HG03432 (cell line): Measurements from ENCODE around the gene NCOA1.
A peak's percentile ranks its signal among the peaks of the same experiment; 100 is the strongest.

Experiments
- ATAC-seq: cut with Tn5 transposase; IDR thresholded peaks from one replicate; pipeline ENCODE4 v1.9.1; 2021; ENCODE audit warnings: mild to moderate bottlenecking, moderate library complexity; ENCODE audit not compliant: unreplicated experiment

NCOA1 gene

DNA sequence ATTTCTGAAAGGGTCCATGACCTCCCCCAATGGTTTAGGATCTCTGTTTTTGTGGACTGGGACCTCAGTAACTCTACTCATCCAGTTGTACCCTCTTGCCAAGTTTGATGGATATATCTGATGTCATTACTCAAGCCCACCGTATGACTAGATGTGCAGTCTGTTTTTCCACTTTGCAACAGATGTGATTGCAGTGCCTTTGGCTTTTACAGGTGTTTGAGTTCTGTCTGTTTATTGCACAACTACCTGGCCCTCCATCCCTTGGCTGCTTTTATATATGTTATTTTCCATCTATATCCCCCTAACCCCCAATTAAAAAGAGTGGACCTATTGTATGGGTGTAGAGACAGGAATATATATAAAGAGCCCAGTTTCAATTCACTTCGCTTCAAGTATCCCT is 10.8 kb downstream of the NCOA1 start:
- no peak for ATAC-seq

DNA sequence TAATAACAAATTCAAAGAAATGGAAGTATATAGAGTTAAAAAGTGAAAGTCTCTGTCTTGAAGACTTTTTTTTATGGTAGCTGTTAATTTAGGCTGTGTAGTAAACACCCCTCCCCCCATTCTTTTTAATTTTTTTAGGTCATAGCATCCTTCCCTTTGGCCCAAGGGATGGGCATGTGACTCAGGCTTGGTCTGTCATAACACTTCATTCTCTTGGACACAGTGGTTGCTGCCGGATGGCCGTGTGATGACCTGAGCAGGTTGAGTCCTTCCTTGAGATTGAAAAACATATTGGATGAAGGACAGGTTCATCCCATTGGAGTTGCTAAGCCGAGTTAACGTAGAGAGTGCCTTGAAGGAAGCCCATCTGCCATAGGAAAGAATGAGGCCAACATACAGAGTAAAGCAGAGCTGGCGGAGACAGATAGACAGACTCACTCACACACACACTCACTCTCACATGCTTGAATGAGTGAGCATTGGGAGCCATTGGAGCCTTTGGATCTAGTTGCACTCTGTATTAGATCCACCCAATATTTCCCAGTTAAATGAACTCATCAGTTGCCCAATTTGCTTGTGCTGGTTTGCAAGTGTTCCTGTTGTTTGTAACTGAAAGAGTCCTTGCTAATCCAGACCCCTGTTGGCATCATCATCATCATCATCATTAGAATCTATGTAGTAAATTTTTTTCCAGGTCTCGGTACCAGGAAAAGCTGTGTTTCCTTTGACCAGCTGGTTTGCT is 14.7 kb downstream of the NCOA1 start:
- ATAC-seq, result no peak

DNA sequence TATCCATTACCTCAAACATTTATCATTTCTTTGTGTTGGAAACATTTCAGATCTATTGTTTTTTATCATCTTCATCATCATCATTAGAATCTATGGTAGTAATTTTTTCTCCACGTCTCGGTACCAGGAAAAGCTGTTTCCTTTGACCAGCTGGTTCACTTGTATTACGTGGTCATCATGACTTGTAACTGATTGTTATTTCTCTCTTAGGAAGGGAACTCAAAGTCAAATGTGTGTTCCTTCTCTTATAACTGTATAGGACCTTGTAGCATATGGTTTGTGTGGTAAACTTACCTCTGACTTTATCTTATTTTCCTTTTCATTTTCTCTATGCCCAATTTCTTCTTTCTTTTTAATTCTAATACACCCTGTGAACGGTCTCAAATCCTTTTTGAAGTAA is 16.5 kb downstream of the NCOA1 start:
- no peak for ATAC-seq

DNA sequence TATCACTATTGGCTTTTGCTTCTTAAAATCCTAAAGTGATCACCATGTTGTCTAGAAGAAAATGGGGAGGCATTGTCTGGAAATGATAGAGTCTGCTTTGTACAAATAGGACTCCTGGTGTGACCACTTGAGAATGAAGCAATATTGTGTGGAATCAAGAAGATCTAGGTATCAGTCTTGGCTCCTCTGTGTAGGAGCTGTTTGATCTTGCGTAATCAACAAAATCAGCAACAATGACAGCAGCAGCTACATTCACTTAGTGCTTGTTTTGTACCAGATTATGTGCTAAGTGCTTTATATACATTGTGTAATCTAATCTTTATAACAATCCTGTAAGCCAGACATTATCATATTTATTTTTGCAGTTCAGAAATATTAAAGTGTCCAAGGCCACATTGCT is 17.8 kb downstream of the NCOA1 start:
- peak; percentile 11 for ATAC-seq

DNA sequence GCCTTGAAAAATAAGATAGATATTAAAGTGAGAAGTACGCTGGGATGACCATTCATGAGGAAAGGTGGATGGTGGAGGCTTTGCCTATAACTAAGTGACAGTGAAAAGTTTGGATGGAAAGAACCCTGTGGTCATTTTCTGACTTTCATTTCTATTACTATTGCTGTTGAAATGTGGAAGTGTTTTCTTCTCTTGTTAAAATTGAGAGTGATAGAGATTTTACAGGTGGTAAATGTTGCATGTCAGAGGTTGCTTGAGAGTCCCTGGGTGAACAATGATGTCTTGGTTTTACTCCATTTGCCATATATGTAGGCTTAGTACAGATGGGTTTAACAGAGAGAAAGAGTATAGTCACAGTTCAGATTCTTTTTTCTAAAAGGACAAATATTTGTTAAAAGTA is 18.4 kb downstream of the NCOA1 start:
- peak; percentile 88 for ATAC-seq

DNA sequence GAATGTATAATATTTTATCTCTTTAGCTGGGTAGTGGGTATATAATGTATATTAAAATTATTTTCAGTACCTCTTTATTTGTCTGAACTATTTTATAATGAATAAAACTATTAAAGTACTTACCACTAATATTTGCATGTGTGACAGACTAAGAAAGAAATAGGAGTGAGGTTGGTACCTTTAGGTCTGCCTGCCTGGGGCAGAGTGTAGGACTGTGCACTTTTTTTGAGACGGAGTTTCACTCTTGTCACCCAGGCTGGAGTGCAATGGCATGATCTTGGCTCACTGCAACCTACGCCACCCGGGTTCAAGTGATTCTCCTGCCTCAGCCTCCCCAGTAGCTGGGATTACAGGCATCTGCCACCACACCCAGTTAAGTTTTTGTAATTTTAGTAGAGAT is 18.8 kb downstream of the NCOA1 start:
- peak; percentile 64 for ATAC-seq

DNA sequence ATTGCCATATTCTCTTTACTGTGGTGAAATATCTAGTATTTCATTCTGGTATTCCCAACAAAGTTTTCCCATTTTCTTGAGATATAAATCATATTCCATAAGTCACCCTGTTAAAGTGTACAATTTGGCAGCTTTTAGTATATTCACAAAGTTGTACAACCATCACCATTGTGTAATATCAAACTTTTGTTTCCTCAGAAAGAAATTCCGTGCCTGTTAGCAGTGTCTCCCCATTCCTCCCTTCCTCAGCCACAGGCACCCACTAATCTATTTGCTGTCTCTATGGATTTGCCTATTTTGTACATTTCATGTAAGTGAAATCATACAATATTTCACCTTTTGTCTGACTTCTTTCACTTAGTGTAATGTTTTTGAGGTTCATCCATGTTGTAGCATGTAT is 19.7 kb downstream of the NCOA1 start:
- ATAC-seq, result no peak

DNA sequence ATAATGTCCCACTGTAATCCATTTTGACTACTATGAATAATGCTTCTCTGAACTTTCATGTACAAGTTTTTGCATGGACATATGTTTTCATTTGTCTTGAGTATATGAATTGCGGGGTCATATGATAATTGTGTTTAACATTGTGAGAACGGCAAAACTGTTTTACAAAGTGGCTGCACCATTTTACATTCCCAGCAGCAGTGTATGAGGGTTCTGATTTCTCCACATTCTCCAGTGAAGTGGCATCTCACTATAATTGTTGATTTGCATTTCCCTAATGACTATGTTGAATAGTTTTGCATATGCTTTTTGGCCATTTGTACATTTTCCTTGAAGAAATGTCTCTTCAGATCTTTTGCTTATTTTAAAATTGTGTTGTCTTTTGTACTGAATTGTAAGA is 20.1 kb downstream of the NCOA1 start:
- ATAC-seq, result no peak

DNA sequence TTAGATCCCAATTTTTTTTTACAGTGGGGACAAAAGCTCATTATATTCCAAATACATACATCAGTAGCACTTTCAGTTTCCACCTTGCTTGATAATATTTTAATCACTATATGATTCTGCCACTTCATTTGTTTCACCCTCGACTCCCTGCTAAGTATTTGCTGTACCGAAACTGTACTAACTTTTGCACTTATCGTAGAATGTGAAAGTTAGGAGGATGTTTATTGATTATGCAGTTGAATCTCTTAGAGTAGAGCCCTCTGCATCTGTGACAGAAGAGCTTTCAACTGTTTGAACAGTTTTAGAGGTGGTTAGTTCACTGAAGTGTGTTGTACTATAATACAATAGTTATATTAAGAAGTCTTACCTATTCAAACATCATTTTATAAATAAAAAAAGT is 20.8 kb downstream of the NCOA1 start:
- peak; percentile 27 for ATAC-seq

DNA sequence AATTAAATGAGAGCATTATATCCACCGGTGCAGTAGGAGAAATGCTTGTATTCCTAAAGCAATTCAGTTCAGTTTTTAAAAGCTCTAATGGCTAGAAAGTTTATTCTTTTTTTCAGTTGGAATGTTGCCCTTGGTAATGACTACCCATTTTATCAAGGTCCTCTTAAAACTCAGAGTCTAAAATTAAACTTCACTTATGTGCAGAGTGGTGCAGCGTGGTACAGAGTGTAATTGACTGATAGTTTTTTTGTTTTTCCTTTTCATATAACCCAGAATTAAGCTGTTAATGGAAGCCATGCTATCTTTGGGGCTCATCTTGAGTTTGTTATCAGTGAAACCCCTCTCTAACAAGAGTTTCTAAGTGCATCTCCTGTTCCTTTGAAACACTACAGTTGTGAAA is 21.4 kb downstream of the NCOA1 start:
- ATAC-seq, result no peak

DNA sequence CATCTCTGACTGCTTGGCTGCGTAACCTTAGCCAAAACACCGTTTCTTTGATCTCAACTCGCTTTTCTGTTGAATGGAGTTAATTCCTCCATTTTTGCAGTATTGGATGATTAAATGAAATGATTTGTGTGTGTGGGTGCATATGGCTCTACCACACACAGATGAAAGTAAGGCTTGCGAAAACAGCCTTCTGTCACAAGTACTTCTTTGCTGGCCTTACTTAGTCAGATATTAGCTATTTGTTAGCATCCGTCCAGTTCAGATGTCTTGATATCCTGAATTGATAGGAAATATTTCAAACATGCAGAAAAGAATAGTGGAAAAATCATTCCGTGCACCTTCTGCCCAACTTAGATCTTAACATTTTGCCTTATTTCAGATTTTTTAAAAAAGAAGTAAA is 21.8 kb downstream of the NCOA1 start:
- no peak for ATAC-seq

DNA sequence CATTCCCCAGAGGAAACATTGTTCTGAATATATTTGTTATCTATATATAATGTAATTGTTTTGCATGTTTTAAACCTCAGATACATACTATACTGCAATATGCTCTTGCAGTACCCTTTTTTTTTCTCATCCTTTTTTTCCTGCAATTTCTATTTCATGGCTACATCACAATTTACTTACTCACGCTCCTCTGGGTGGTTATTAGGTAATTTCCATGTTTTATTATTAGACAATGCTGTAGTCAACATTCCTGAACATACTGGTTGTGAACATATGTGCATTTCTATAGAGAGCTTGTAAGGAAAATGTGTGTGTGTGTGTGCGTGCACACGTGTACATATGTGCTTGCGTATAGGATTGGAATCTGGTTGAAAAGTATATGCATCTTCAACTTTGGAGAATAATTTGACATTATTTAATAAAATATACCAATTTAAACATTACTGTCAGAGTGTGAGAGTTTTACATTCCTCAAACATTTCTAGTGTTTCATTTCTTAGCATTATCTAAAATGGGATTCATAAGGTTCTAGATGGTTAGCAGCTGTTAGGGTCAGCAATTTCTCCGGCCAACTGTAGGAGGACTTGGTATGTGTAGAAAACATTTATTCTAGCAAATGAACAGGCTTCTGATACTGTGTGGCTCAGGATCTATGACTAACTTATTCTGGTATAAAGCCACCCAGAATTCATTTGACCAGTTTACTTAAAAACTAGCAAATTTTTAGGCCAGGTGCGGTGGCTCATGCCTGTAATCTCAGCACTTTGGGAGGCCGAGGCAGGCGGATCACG is 22.4 kb downstream of the NCOA1 start:
- no peak for ATAC-seq

DNA sequence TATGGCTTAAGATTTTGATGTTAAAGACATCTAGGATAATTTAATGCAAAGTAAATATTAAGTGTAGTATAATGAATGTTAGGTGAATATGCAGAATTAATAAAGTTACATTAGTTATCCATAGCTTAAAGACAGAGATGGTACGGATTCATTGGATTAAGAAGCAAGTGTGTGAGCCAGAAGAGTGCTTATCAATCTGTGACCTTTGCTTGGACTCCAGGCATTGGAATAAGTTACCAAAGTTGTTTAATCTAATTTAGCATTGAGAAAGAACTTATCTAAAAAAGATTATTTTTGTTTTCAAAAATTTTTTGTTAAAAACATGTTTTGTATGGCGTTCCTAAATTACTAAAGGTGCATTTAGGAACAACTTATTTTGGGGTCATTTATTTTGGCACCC is 23.8 kb downstream of the NCOA1 start:
- ATAC-seq, result no peak

DNA sequence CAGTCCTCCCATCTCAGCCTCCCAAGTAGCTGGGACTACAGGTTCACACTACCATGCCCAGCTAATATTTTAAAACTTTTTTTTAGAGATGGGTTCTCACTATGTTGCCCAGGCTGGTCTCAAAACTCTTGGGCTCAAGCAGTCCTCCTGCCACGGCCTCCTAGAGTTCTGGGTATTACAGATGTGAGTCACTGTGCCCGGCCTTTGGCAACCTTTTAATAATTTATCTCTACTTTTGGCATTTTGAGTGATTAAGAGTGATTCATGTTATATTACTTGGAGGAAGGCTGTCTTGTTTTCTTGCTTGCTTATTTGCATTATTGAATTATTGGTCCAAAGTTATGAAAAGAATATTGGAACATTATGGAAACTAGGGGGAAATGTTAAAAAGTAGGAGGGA is 24.3 kb downstream of the NCOA1 start:
- no peak for ATAC-seq

DNA sequence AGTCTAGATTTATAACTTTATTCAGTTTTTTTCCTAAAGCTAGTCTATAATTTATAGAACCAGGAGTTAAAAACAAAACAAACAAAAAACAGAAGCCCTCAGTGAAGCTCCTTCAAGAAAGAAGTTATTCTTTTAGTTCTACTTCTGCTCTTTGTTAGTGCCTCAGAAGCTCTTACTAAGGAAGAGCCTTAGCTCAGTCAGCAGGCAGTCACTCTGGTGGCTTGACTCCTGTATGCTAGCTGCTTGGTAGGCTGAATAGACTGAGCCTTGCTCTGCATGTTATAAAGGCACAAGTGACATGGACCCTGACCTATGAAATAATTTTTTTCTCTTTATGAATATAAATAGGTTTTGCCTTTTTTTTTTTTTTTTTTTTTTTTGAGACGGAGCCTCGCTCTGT is 24.8 kb downstream of the NCOA1 start:
- no peak for ATAC-seq

DNA sequence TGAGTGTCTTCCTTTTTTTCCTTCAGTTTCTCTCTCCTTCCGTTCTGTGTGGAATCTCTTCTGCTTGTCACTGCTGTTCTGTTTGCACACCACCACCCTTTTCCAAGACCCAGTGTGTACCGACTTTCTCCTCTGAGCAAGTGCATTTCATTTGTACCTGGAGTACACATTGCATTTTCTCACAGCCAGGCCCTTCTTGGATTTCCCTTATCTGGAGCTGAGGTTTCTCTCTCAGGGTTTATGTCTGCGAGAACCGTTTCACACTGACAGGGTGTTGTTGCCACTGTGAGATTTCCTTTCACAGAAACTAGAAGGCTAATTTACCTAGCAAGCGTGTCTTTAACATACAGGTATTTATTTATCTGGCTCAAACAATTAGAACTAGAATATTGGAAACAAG is 26.2 kb downstream of the NCOA1 start:
- ATAC-seq, result no peak

DNA sequence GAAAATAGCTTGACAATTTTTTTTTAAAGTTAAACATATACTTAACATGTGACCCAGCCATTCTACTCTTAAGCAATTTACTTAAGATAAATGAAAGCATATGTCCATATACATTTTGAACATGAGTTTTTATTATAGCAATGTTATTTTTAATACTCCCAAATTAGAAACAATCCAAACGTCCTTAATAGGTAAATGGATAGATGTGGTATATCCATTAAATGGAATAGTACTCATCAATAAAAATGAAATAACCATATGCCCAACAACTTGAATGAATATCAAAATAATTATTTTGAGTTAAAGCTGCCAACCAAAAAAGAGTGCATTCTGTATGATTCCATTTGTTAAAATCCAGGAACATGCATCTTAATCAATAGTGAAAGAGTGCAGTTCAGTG is 29.1 kb downstream of the NCOA1 start:
- no peak for ATAC-seq

DNA sequence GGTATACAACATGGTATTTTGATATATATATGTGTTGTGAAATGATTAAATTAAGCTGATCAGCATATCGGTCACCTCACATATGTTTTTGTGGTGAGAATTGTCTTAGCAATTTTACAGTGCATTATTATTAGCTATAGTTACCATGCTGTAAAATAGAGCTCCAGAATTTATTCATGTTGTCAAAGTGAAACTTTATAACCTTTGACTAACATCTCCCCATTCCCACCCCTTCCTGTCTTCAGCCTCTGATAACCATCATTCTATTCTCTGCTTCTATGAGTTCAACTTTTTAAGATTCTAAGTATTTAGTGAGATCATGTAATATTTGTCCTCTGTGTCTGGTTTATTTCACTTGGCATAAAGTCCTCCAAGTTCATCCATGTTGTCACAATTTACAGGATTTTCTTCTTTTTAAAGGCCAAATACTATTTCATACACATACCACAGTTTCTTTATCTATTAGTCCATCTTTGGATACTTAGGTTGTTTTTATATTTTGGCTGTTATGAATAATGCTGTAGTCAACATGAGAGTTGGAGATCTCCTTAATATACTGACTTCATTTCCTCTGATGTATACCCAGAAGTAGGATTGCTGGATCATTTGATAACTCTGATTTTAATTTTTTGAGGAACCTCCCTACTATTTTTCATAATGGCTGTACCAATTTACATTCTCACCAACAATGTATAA is 30.3 kb downstream of the NCOA1 start:
- ATAC-seq, result no peak

DNA sequence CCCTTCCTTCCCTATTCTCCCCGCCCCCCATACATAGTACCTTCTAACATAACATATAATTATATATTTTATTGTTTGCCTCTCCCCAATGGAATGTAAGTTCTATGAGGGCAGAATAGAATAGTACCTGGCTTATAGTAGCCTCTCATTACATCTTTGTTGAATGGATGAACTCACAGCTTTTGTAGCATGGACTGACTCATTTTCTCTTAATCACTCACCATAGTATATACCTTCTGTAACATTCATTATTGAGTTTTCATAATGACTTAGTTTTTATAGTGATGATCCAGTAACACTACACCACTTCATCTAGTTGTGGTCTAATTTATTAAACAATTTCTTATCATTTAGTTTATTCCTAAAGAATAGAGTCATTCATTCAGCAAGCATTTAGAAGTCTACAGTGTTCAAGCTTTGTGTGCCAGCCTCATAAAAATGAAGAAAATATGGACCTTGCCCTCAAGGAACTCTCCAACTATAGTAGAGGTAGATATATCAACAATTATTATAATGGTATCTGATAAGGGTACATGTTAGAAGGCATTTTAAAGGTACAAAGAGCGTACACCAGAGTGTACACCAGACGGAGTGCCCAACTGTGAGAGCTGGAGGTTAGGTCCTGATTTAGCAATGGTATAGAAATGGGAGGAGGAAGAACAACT is 31.1 kb downstream of the NCOA1 start:
- no peak for ATAC-seq

DNA sequence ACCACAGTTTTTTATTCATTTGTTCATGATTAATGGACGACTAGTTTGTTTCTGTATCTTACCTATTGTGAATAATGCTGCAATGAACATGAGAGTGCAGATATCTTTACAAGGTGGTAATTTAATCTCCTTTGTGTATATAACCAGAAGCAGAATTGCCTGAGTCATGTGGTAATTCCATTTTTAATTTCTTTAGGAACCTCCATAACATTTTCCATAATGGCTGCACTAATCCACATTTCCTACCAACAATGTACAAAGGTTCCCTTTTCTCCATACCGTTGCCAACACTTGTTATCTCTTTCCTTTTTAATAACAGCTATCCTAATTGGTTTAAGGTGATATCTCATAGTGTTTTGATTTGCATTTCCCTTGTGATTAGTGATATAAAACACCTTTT is 36.5 kb downstream of the NCOA1 start:
- ATAC-seq, result no peak

DNA sequence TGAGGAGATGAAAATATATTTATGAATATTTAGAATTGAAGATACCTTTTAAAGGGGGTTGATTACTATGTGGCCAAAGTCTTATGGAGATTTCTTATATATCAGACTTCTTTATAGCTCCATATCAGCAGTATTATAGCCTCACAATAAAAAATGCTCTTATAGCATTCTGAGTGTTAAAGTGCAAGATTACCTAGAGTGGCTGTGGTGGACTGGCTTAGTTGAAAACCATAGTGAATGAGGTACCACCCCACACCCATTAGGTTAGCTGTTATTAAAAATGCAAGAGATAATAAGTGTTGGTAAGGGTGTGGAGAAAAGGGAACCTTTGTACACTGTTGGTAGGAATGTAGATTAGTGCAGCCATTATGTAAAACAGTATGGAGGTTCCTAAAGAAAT is 39.7 kb downstream of the NCOA1 start:
- ATAC-seq, result no peak
